22Rv1 (cell line): ENCODE measurements around the gene SSMEM1.
"Not testable (repeated sequence)": the region's sequence is repeated elsewhere in the genome, so short reads cannot be mapped to it uniquely, and the experiment has no call there.

ENCODE experiments used
- ZFX ChIP-seq: fragments of 450-650 bp; IDR thresholded peaks from 2 replicates; pipeline ENCODE4 v1.6.1; 2017; ENCODE audit warnings: antibody characterized with exemption, borderline replicate concordance
- TF ChIP-seq, protein P1 (sequence below): fragments of 450-650 bp; IDR thresholded peaks from 2 replicates; pipeline ENCODE4 v1.5.1; 2017; ENCODE audit warnings: mild to moderate bottlenecking

DNA sequence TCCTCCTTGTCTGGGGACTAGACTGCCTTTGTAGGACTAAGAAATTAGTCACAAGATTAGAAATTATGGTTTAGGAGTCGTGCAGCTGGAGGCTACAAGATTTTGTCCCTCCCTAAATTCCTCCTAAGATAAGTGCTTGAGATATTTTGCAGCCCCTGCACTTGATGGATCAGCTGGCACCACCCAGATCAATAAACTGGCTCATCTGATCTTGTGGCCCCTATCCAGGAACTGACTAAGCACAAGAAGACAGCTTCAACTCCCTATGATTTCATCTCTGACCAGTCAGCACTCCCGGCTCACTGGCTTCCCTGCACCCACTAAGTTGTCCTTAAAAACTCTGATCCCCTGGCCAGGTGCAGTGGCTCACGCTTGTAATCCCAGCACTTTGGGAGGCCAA, 17.3 kb downstream of the SSMEM1 start:
- TF ChIP-seq, protein P1, sequence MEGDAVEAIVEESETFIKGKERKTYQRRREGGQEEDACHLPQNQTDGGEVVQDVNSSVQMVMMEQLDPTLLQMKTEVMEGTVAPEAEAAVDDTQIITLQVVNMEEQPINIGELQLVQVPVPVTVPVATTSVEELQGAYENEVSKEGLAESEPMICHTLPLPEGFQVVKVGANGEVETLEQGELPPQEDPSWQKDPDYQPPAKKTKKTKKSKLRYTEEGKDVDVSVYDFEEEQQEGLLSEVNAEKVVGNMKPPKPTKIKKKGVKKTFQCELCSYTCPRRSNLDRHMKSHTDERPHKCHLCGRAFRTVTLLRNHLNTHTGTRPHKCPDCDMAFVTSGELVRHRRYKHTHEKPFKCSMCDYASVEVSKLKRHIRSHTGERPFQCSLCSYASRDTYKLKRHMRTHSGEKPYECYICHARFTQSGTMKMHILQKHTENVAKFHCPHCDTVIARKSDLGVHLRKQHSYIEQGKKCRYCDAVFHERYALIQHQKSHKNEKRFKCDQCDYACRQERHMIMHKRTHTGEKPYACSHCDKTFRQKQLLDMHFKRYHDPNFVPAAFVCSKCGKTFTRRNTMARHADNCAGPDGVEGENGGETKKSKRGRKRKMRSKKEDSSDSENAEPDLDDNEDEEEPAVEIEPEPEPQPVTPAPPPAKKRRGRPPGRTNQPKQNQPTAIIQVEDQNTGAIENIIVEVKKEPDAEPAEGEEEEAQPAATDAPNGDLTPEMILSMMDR: not testable (repeated sequence)
- not testable (repeated sequence) for TF ChIP-seq ZFX
